Panc1 (cell line): Measurements from ENCODE around the gene FUT7.

Experiments used
- POLR2AphosphoS5 ChIP-seq: IDR thresholded peaks from 2 replicates; pipeline ENCODE4 v1.6.1; 2012; ENCODE audit warnings: mild to moderate bottlenecking, low read depth, low read length, moderate library complexity
- TF ChIP-seq, protein P1 (sequence below): fragments of 450-650 bp; IDR thresholded peaks from 2 replicates; pipeline ENCODE4 v1.5.1; 2017; ENCODE audit warnings: mild to moderate bottlenecking

DNA sequence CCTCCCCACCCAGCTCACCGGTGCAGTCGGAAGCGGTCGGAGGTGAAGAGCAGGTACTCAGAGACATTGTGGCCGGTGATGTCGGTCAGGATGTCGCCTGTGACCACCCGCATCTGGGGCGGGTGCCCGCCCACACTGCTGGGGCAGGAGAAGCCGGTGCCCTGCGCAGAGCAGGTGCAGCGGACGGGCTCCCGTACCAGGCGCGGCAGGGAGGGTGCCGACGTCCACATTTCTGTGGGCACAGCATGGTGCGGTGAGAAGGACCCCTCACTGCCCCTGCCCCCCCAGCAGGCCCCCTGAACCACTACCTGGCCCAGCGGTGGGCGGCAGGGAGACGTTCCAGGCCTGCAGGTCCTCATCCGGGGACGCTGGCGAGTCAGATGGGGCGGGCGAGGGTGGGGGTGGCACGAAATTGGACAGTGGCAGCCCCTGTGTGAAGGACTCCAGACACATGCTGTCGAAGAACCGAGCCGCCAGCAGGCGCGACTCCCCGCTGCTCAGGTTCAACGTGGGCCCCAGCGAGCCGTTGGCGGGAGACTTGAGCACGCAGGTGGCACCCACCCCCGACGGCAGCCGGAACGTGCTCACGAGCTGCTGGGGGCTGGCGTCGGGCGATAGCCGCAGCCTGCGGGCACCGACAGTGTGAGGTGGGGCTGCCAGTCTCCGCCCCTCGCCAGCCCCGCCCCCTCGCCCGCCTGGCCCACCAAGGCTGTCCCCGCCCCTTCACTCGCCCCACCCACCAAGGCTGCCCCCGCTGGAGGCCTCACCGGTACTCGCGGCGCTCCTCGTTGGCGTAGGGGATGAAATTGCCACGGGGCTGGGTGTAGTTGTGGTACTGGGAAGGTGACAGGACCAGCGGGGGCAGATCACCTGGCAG is 19.0 kb downstream of the FUT7 start:
- TF ChIP-seq, protein P1, sequence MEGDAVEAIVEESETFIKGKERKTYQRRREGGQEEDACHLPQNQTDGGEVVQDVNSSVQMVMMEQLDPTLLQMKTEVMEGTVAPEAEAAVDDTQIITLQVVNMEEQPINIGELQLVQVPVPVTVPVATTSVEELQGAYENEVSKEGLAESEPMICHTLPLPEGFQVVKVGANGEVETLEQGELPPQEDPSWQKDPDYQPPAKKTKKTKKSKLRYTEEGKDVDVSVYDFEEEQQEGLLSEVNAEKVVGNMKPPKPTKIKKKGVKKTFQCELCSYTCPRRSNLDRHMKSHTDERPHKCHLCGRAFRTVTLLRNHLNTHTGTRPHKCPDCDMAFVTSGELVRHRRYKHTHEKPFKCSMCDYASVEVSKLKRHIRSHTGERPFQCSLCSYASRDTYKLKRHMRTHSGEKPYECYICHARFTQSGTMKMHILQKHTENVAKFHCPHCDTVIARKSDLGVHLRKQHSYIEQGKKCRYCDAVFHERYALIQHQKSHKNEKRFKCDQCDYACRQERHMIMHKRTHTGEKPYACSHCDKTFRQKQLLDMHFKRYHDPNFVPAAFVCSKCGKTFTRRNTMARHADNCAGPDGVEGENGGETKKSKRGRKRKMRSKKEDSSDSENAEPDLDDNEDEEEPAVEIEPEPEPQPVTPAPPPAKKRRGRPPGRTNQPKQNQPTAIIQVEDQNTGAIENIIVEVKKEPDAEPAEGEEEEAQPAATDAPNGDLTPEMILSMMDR = no peak
- no peak for TF ChIP-seq POLR2AphosphoS5
